GM08714 (cell line): ENCODE results near the gene TECPR1.

Experiments used
- H3K4me3 ChIP-seq: fragments of 200-500 bp; sonication (Bioruptor generic); 2 replicates; pipeline ENCODE4 v1.5.1; 2014; ENCODE audit warnings: mild to moderate bottlenecking, low read length, inconsistent platforms
- ZNF274 ChIP-seq: IDR thresholded peaks from 2 replicates; pipeline ENCODE4 v1.6.1; 2012; ENCODE audit warnings: mild to moderate bottlenecking, low read depth, low read length

Gene TECPR1

DNA sequence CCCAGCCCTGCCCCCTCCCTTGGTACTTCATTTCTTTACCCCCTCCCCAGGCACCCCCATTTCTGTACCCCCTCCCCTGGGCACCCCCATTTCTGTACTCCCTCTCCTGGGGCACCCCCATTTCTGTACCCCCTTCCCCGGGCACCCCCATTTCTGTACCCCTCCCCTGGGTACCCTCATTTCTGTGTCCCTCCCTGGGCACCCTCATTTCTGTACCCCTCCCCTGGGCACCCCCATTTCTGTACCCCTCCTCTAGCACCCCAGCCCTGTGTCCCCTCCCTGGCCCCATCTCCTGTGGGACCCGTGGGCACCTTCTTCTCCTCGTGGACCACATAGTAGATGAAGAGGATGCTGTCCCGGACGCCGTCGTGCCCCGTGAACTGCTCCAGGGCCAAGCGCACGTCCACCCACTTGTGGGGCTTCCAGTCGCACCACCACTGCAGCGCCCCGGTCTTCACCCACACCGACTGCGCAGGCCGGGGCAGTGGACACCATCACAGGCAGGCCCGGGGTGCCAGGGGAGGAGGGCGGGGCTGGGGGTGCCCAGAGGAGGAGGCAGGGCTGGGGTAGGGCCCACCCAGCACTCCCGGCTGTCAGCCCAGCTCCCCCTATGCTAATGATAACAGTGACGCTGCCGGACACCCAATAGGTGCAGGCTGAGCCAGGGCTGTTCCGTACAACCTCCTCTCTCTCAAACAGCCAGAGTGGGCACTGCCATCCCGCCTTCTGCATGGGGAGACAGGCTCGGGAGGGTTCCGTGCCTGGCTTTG, 20.4 kb downstream of the TECPR1 start:
- no peak overlapping the region for H3K4me3 ChIP-seq
- no peak for TF ChIP-seq ZNF274

- TF ChIP-seq ZNF274 = no peak
- H3K4me3 ChIP-seq = no peak overlapping the region
Observed at GRCh38 chr7:98230746-98231471, 21.1 kb downstream of the TECPR1 start.

DNA sequence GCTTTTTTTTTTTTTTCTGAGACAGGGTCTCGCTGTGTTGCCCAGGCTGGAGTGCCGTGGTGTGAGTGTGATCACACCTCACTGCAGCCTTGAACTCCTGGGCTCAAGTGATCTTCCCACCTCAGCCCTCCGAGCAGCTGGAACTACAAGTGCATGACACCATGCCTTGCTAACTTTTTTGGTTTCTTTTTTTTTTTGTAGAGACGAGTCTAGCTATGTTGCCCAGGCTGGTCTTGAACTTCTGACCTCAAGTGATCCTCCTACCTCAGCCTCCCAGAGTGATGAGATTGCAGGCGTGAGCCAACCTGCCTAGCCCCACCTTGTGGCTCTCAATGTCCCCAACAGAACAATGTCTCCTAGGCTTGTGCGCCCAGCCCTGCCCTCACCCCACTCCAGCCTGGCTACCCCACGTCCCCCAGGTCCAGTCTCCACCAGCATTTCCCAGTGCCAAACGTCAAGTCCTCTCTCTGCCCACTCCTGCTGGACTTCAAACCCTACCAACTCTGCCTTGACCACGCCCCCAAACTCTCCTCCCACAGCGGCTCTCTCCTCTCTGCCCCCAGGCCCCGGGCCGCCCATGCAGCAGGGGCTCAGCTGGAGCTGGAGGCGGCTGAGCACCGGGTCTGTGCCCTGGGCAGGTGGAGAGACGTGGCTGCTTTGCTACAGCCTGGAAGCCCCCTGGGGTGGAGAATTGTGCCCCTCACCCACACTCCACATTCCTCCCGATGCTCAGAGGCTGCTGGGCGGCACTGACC, 21.9 kb downstream of the TECPR1 start:
- H3K4me3 ChIP-seq = no peak overlapping the region
- no peak for TF ChIP-seq ZNF274

DNA sequence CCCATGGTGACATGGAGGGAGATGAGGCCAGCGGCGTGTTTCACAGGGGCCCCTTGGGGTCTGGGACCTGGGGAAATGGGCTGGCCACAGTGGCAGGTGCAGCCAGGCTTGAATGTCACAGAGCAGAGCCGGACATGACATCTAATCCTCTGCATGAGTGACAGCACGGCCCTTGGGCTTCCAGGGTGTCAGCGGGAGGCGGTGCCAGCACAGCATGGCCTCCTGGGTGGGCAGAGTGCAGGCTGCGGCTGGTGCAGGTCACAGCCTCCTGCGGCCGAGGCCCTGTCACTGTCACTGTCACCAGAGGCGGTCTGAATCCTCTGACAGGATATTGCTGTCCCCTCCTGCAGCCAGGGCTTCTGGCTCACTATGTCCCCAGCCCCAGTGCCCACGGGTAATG, 22.6 kb downstream of the TECPR1 start:
- TF ChIP-seq ZNF274 = no peak
- no peak overlapping the region for H3K4me3 ChIP-seq

DNA sequence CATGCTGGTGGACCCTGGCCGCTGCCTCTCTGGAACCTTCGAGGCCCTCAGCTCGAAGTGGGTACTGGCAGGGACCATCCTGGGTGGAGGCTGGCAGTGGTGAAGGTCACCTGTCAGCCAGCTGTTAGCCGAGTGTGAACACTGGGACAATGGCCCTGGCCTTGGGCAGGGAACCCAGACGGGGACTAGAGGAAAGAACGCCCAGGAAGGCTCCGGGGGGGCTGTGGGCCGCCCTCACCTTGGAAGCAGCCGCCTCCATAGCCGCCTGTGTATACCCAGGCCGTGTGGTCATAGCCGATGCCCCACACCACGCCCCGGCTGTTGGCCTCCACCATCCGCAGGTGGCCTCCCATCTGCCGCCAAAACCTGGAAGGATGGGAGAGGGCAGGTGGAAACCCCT, 23.2 kb downstream of the TECPR1 start:
- no peak overlapping the region for H3K4me3 ChIP-seq
- no peak for TF ChIP-seq ZNF274

DNA sequence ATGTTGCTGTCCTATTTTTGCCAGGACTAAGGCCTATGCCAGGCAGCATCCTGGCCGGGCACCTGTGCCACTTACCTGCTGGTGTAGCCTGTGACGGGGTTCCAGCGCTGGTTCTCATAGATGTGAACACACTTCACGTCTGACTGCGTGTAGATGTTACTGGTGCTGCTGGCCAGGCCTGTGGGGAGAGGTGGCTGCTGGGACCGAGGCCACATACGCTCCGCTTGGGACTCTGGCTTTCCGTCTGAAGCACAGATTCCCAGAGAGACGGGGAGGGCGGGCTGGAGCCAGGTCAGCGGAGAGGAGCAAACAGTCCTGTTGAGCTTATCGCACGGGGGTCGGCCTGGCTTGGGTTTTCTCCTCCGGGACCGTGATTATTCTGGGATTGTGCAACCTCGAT, 24.1 kb downstream of the TECPR1 start:
- no peak for TF ChIP-seq ZNF274

DNA sequence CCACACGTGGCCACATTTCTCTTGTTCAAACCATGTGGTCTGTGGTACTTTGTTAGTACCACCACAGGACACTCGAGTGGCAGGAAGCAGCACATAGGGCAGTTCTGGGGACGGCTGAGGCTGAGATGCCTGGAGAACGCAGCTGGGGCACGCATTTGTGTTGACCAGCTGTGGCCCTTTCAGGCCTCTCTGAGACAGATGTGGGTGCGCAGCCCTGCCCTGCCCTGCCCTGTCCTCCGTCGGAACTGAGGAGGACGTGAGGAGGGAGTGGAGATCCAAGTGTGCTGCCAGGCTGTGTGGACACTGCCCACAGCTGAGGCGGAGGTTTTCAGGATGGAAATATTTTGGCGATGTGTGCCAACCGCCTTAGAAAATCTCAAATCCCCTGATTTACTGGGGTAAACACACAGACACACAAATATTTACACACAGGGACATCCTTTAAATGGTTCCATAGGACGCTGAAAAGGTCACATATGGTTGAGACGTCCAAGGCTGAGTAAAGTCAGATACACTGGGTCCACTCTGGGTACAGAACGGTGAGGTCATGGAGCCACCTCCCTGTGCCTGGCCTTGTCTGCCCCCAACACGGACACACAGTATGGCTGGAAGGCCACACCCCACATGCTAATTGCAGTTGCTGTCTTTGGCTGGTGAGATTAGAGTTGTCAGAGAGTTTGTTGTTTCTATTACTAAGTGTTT, 26.0 kb downstream of the TECPR1 start:
- H3K4me3 ChIP-seq = no peak overlapping the region

More for the DNA sequence above, 24.1 kb downstream of the TECPR1 start:
- no peak overlapping the region for H3K4me3 ChIP-seq

DNA sequence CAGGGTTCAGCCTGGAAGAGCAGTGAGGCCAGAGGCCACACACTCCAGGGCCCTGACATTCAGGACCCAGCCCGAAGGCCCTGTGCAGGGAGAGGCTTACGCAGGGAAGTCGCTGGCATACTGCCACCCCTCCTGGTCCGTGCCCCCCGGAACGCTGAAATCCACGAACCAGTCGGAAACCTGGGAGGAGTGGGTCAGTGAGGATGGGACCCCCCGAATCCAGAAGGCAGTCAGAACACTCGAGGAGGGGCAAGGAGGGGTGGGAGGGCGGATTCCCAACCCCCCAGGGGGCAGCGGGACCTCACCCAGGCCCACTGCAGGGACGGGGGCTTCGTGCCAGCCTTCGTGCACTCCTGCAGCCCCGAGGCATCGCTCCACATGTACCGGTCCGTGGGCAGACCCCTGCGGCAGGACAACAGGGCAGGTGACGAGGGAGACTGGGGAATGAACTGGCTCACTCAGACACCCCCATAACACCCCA, 27.3 kb downstream of the TECPR1 start:
- no peak overlapping the region for H3K4me3 ChIP-seq
- no peak for TF ChIP-seq ZNF274

More for the DNA sequence above, 26.0 kb downstream of the TECPR1 start:
- no peak for TF ChIP-seq ZNF274

GRCh38 chr7:98223898-98224700, 27.9 kb downstream of the TECPR1 start:
- H3K4me3 ChIP-seq = no peak overlapping the region
- no peak for TF ChIP-seq ZNF274

GRCh38 chr7:98223351-98223897, 28.6 kb downstream of the TECPR1 start:
- TF ChIP-seq ZNF274 = no peak

DNA sequence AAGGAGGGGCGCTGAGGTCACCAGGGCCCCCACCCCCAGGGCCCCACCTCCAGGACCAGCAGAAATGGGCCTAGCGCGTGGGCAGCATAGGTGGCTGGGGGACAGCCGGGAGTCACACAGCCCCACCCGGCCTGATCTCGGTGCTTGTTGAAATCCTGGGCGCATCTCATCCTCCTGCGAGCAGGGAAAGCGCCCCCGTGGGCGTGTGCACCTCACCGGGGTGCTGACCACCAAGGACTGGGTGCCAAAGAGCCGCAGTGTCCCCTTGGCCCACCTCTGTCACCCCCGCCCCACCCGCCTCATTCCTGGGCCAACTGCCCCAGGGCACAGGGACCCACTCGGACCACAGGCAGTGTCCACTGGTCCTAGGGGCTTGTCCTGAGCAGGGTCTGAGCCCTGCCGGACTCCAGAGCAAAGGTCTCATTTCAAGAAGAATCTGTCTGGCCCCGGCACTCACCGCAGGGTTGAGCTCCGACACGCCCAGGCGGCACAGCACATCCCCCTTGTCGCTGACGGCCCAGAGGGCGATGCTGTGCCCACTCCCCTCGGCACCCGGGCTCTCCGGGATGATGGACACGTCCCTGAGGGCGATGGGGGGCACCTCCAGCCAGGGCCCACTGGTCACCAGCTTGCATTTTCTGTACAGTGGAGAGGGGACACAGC, 29.4 kb downstream of the TECPR1 start:
- TF ChIP-seq ZNF274 = no peak
- no peak overlapping the region for H3K4me3 ChIP-seq

More at GRCh38 chr7:98223351-98223897, 28.6 kb downstream of the TECPR1 start:
- H3K4me3 ChIP-seq = no peak overlapping the region
